ENCODE results near the gene LAS1L.

GRCh38 chrX:65509400-65509799 is 25.2 kb downstream of the LAS1L start:
- TF ChIP-seq, protein P1, sequence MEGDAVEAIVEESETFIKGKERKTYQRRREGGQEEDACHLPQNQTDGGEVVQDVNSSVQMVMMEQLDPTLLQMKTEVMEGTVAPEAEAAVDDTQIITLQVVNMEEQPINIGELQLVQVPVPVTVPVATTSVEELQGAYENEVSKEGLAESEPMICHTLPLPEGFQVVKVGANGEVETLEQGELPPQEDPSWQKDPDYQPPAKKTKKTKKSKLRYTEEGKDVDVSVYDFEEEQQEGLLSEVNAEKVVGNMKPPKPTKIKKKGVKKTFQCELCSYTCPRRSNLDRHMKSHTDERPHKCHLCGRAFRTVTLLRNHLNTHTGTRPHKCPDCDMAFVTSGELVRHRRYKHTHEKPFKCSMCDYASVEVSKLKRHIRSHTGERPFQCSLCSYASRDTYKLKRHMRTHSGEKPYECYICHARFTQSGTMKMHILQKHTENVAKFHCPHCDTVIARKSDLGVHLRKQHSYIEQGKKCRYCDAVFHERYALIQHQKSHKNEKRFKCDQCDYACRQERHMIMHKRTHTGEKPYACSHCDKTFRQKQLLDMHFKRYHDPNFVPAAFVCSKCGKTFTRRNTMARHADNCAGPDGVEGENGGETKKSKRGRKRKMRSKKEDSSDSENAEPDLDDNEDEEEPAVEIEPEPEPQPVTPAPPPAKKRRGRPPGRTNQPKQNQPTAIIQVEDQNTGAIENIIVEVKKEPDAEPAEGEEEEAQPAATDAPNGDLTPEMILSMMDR (conservative IDR thresholded peaks at IDR 0.05) = no peak
- TF ChIP-seq ZFX (IDR thresholded peaks at IDR 0.05) = no peak

All from C4-2B (cell line).